Rectal smooth muscle tissue (tissue), 1 donor: Measurements from ENCODE around the gene SYTL2.

Experiments
- H3K27ac ChIP-seq: one replicate; pipeline ENCODE4 v1.7.0; 2013; ENCODE audit warnings: low read depth, low read length, inconsistent platforms
- H3K27me3 ChIP-seq: one replicate; pipeline ENCODE4 v1.7.0; 2013; ENCODE audit warnings: low read length; ENCODE audit not compliant: control insufficient read depth, insufficient read depth
- H3K36me3 ChIP-seq: one replicate; pipeline ENCODE4 v1.7.0; 2013; ENCODE audit warnings: low read length; ENCODE audit not compliant: control insufficient read depth, insufficient read depth
- H3K4me1 ChIP-seq: one replicate; pipeline ENCODE4 v1.7.0; 2013; ENCODE audit warnings: low read length; ENCODE audit not compliant: control insufficient read depth, insufficient read depth
- H3K4me3 ChIP-seq: one replicate; pipeline ENCODE4 v1.7.0; 2013; ENCODE audit warnings: low read length
- H3K9ac ChIP-seq: one replicate; pipeline ENCODE4 v1.7.0; 2013; ENCODE audit warnings: low read length

Gene SYTL2

GRCh38 chr11:85725510-85726258, 85.3 kb downstream of the SYTL2 start:
- Histone ChIP-seq H3K27ac (no peak overlapping the region), H3K4me1 (no peaks in the 10 kb centered on the region), H3K36me3 (no peaks in the 10 kb centered on the region)

GRCh38 chr11:85724748-85725465, 86.0 kb downstream of the SYTL2 start:
- Histone ChIP-seq H3K9ac (no peak overlapping the region), H3K4me3 (no peak overlapping the region), H3K27me3 (no peaks in the 10 kb centered on the region), H3K36me3 (no peaks in the 10 kb centered on the region), H3K4me1 (no peaks in the 10 kb centered on the region), H3K27ac (no peak overlapping the region)

More at GRCh38 chr11:85725510-85726258, 85.3 kb downstream of the SYTL2 start:
- Histone ChIP-seq H3K9ac (no peak overlapping the region), H3K4me3 (no peak overlapping the region), H3K27me3 (no peaks in the 10 kb centered on the region)

GRCh38 chr11:85723088-85723487, 87.9 kb downstream of the SYTL2 start:
- Histone ChIP-seq H3K4me3 (no peak overlapping the region), H3K27me3 (no peaks in the 10 kb centered on the region), H3K27ac (no peak overlapping the region), H3K4me1 (no peaks in the 10 kb centered on the region), H3K9ac (no peak overlapping the region), H3K36me3 (no peaks in the 10 kb centered on the region)

GRCh38 chr11:85721191-85721590, 89.8 kb downstream of the SYTL2 start:
- no peaks in the 10 kb centered on the region for H3K36me3 ChIP-seq
- no peak overlapping the region for H3K4me3 ChIP-seq
- H3K27me3 ChIP-seq: no peaks in the 10 kb centered on the region
- H3K27ac ChIP-seq: no peak overlapping the region
- H3K9ac ChIP-seq: no peak overlapping the region
- no peaks in the 10 kb centered on the region for H3K4me1 ChIP-seq

- no peak overlapping the region for H3K27ac ChIP-seq
- H3K4me3 ChIP-seq: peak overlapping the region; percentile 19
- no peaks in the 10 kb centered on the region for H3K4me1 ChIP-seq
- no peaks in the 10 kb centered on the region for H3K36me3 ChIP-seq
- no peak overlapping the region for H3K9ac ChIP-seq
- no peaks in the 10 kb centered on the region for H3K27me3 ChIP-seq
Measured at GRCh38 chr11:85718991-85719807, 91.7 kb downstream of the SYTL2 start.

- no peak overlapping the region for H3K27ac ChIP-seq
Measured at GRCh38 chr11:85718126-85718943, 92.6 kb downstream of the SYTL2 start.

GRCh38 chr11:85717429-85717828, 93.5 kb downstream of the SYTL2 start:
- no peak overlapping the region for H3K27ac ChIP-seq

More at GRCh38 chr11:85718126-85718943, 92.6 kb downstream of the SYTL2 start:
- no peaks in the 10 kb centered on the region for H3K27me3 ChIP-seq
- H3K4me3 ChIP-seq: peak overlapping the region; percentile 19
- H3K4me1 ChIP-seq: no peaks in the 10 kb centered on the region
- H3K9ac ChIP-seq: no peak overlapping the region
- H3K36me3 ChIP-seq: no peaks in the 10 kb centered on the region

GRCh38 chr11:85712953-85713352, 98.0 kb downstream of the SYTL2 start:
- no peak overlapping the region for H3K9ac ChIP-seq
- no peak overlapping the region for H3K4me3 ChIP-seq
- H3K4me1 ChIP-seq: no peaks in the 10 kb centered on the region
- H3K27me3 ChIP-seq: no peaks in the 10 kb centered on the region
- no peaks in the 10 kb centered on the region for H3K36me3 ChIP-seq
- H3K27ac ChIP-seq: no peak overlapping the region

More at GRCh38 chr11:85717429-85717828, 93.5 kb downstream of the SYTL2 start:
- Histone ChIP-seq H3K4me1 (no peaks in the 10 kb centered on the region), H3K27me3 (no peaks in the 10 kb centered on the region), H3K9ac (no peak overlapping the region), H3K4me3 (no peak overlapping the region), H3K36me3 (no peaks in the 10 kb centered on the region)

- Histone ChIP-seq H3K27ac (no peak overlapping the region), H3K27me3 (no peaks in the 10 kb centered on the region), H3K4me3 (no peak overlapping the region), H3K36me3 (no peaks in the 10 kb centered on the region), H3K4me1 (no peaks in the 10 kb centered on the region), H3K9ac (no peak overlapping the region)
Measured at GRCh38 chr11:85710917-85711316, 100.0 kb downstream of the SYTL2 start.

GRCh38 chr11:85709941-85710702, 100.8 kb downstream of the SYTL2 start:
- Histone ChIP-seq H3K27ac (no peak overlapping the region), H3K36me3 (no peaks in the 10 kb centered on the region), H3K4me3 (no peak overlapping the region), H3K9ac (no peak overlapping the region), H3K4me1 (no peaks in the 10 kb centered on the region), H3K27me3 (no peaks in the 10 kb centered on the region)

- no peak overlapping the region for H3K9ac ChIP-seq
- no peak overlapping the region for H3K4me3 ChIP-seq
- no peak overlapping the region for H3K27ac ChIP-seq
- no peaks in the 10 kb centered on the region for H3K4me1 ChIP-seq
- no peaks in the 10 kb centered on the region for H3K27me3 ChIP-seq
- no peaks in the 10 kb centered on the region for H3K36me3 ChIP-seq
Measured at GRCh38 chr11:85705800-85706199, 105.1 kb downstream of the SYTL2 start.
